ENCODE data around the gene DPM1.

DNA sequence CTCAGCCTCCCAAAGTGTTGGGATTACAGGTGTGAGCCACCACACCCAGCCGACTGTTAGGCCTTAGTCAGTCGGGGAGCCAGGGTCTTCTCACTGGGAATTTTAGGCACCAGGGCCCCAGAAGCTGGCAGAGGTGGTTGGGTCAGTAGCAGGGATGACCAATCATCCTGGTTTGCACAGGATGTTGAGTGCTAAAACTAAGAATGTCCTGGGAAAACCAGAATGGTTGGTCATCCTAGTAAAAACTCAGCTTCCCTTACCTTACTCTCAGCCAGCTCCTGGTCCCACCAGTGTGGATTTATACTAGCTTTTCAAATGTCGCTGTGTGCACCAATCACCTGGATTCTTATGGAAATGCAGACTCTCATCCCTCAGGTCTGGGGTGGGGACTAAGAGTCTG, 32.7 kb upstream of the DPM1 start:
- TF ChIP-seq POLR2A (IDR thresholded peaks at IDR 0.05), result no peak
- TF ChIP-seq, protein P1, sequence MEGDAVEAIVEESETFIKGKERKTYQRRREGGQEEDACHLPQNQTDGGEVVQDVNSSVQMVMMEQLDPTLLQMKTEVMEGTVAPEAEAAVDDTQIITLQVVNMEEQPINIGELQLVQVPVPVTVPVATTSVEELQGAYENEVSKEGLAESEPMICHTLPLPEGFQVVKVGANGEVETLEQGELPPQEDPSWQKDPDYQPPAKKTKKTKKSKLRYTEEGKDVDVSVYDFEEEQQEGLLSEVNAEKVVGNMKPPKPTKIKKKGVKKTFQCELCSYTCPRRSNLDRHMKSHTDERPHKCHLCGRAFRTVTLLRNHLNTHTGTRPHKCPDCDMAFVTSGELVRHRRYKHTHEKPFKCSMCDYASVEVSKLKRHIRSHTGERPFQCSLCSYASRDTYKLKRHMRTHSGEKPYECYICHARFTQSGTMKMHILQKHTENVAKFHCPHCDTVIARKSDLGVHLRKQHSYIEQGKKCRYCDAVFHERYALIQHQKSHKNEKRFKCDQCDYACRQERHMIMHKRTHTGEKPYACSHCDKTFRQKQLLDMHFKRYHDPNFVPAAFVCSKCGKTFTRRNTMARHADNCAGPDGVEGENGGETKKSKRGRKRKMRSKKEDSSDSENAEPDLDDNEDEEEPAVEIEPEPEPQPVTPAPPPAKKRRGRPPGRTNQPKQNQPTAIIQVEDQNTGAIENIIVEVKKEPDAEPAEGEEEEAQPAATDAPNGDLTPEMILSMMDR (IDR thresholded peaks at IDR 0.05), result no peak
